HG03439 (cell line): ENCODE results near the gene TNFRSF1A.
"Not testable (repeated sequence)": the region's sequence is repeated elsewhere in the genome, so short reads cannot be mapped to it uniquely, and the experiment has no call there.

Experiments
- ATAC-seq: cut with Tn5 transposase; IDR thresholded peaks from one replicate; pipeline ENCODE4 v1.9.1; 2021; ENCODE audit warnings: mild to moderate bottlenecking, moderate library complexity; ENCODE audit not compliant: unreplicated experiment

Gene TNFRSF1A

GRCh38 chr12:6338536-6338935, 3.3 kb downstream of the TNFRSF1A start:
- not testable (repeated sequence) for ATAC-seq

DNA sequence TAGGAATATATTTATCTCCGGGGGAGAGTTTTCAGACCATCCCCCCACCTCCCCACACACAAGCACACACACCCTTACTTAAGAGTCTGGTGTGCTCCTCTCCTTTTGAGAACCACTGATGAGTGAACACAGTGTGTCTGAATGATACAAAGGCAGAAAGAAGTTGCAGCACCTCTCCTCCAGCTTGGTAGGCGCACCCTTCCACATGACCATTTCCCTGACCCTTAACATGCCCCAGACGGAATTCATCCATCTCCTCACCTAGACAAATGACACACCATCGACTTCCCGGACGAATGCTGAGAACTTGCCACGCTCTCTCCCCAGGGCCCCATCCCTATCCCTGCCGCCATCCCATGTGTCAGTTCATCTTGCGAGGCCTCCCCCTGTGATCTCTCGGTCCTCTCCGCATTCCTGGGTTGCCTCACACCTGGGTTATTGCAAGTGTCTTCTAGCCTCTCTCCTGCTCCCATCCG, 3.9 kb downstream of the TNFRSF1A start:
- no peak for ATAC-seq

DNA sequence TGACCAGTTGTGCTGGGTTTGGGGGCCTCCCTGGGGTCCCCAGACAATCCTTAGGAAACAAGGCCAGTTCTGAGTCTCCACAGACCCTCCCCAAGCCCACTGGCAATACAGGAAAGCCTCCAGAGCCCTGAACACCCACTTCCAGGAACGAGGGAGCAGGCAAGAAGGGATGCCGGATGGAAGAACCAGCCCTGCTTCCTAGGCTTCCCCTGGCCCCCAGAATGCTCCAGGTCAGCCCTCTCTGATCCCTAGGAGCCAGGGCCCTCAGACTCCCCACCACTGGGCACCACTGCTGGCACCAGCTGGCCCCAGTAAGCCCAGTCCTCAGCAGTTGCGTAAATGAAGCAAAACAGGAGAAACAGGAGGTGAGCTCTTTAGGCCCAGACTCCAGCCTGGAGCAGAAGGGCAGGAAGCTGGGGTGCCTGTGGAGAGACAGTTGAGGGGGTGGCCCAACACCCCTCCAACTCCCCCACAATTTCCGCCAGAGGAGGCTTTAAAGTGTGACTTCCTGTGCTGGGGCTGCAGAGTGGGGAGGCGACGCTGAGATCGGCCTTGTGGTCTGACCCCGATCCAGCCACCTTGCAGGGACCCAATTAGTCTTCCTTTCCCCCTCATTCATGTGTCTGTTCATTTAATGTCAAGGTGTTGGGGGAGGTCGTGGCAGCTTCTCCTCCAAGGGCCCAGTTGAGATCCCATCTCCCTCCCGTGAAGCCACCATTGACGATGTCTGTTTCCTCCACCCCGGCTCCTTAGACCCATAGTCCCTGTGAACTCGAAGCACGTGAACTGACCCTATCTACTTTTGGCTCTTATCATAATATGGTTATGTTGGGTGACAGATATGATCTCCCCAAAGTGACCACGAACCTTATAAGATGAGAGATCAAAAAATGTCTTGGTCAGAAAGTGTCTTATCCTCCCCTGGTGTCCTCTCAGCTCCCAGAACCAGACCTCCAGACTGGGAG, 4.7 kb downstream of the TNFRSF1A start:
- no peak for ATAC-seq

DNA sequence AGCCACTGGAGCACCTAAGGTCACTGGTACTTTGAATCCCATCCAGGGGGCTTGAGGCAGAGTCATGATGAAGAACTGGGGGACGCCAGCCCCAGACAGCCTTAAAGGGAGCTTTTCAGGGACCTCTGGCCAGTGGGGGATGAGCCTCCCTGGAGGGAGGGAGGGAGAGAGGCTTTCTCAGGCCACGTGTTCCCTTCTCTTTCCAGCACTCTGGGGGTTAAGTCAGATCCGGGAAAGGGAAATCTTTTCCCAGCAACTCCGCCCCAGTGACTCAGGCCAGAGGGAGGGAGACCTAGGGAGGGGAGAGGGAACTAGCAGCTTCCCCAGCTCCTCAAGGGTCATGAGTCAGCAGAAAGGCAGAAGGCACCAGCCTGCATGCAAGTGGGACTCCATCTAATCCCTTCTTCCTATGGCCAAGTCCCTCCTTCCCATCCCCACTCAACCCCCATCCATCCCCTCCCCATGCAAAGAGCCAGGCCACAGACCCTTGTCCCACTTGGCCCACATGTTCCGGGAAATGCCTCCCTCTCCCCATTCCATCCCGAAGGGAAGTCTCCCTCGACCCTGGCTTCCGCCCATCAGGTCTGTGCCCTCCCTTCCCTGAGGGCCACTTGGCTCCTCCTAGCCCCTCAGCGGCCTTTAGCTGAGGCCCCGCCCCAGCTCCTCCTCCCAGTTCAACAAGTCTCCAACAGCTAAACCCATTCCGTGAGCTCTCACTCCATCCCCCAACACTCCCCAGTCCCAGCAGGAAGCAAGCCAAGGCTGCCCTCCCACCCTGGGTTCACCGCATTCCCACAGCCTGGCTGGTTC, 5.6 kb downstream of the TNFRSF1A start:
- no peak for ATAC-seq

DNA sequence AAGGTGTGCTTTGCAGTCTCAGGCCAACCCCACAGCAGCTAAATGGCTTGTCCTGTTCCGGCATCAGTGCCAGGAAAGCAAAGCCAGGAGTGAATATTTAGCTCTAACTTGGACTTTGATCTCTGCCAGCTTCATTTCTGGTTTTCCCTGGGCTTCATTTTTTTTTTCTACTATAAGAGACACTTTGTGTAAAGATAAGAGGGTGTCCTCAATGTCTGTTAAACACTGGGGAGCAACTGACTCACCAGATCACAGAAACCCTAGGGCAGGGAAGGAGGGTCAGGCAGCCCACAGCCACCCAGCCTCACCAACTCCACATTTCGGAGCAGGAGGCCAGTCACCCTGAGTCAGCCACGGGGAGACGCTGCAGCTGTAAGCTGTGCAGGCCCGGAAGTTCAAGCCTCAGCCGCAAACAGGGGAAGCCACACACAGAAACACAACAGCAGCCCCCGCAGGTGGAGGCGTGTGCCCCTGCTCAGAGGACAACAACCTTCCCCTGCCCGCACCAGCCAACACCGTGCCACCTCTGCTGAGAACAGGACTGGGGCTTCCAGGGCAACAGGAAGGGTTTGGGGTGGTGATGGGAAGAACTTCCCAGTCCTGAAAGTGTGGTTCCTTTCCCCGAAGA, 6.3 kb downstream of the TNFRSF1A start:
- ATAC-seq, result no peak

DNA sequence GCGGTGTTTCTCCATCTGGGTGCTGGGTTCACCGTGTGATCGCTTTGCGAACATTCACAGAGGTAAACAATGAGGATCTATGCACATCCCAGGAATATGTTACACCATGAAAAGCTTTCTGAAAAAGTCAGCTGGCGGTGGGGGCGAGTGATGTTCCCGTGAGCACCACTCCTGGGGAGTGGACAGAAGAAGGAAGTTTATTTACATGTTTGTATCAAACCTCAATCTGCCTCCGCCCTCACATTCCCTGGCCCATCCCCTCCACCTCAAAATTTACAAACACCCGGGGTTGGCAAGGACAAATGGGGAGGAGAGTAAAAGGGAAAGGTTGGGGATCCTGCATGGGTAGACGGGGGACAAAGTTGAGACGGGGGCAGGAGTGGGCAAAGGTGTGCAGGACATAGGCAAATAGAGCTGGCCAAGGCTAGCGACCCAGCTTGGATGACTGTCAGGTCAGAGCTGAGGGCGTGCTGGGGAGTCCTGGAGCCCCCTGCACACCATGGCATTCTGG, 6.9 kb downstream of the TNFRSF1A start:
- ATAC-seq, result no peak

GRCh38 chr12:6334359-6334758, 7.5 kb downstream of the TNFRSF1A start:
- ATAC-seq, result no peak

DNA sequence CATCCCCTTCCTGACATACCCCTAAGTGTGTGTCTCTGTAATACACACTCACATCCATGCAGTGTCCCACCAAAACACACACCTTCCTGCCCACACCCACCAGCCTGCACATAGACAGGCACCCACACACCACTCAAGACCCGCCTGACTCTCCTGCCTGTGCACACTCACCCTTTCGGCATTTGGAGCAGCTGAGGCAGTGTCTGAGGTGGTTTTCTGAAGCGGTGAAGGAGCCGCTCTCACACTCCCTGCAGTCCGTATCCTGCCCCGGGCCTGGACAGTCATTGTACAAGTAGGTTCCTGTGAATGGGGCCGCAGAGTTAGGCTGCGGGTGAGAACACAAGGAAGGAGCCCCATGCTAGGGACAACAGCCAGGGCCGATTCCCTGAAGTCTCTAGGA, 8.3 kb downstream of the TNFRSF1A start:
- no peak for ATAC-seq

DNA sequence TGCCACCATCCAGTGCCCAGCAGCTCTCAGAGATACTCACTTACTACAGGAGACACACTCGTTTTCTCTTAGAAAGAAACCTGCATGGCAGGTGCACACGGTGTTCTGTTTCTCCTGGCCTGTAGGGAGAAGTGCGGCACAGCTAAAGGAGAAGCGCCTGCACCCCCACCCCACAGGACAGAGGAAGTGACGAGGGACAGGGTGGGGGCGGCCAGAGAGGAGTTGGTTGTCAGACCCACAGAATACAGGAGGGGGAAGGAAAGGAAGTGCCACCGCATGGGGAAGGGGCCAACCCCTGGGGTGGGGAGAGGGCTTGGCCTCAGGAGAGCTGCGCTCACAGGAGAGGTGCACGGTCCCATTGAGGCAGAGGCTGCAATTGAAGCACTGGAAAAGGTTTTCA, 8.8 kb downstream of the TNFRSF1A start:
- ATAC-seq, result no peak

DNA sequence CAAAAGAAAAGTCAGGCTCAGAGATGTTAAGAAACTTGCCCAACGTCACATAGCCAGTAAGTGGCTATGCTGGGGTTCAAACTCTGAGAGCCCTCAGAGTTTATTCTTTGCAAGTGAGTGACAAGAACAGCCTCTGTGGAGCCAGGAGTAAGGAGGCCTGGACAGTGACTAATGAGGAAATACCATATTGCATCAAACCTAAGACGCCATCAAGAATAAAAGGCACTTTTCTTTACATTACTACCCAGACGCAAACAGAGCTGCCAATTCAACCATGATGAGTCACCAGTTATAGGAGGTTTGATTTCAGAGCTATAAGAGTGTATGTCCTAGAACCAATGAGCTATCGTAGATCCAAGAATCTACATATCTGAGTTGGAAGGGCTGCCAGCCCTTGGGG, 9.4 kb downstream of the TNFRSF1A start:
- no peak for ATAC-seq

DNA sequence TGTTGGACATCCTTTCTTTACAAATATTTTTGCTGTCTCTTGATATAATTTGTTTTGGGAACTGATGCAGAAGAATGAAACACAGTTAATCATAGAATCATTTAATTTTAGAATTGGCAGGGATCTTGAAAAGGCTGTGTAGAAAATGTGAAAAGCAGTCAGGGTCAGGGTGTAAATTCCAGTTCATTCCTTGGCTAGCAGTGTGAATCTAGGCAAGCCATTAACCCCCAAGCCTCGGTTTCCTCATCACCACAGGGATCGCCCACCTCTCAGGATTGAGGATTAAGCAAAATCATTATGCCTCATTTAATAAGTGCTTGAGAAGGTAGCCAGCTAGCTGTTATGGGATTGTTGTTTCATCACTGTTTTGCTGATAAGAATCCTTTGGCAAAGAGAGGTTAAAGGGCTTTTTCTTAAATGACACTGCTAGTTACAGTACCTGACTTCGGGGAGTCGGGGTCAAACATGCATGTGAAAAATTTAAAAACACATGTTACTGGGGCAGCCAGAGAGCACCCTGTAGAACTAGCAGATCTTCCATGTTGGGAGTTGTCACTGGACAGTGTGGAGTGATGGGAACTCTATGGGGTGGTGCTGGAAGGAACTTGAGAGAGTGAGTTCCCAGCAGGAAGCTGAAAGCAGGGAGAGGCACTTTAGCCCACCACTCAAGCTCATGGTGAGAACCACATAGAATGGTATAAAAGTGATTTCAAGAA, 10.7 kb downstream of the TNFRSF1A start:
- ATAC-seq, result no peak

DNA sequence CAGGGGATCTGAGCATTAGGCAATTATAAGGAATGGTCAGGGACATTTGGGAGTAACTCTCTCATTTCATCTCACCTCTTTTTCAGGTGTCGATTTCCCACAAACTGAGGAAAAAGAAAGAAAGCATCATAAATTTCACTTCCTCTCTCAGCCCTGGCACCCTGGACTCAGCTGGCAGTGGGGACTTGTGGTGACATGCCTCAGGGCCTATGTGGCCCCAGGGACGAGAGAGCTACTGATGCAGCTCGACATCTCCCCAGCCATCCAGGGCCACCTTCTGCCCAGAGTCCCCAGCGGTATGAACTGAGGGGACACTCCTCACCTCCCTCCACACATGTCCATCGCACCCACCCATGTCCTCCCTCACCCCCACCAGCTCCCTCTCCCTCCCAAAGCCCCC, 11.7 kb downstream of the TNFRSF1A start:
- no peak for ATAC-seq

GRCh38 chr12:6329703-6330064, 12.2 kb downstream of the TNFRSF1A start:
- ATAC-seq, result no peak

DNA sequence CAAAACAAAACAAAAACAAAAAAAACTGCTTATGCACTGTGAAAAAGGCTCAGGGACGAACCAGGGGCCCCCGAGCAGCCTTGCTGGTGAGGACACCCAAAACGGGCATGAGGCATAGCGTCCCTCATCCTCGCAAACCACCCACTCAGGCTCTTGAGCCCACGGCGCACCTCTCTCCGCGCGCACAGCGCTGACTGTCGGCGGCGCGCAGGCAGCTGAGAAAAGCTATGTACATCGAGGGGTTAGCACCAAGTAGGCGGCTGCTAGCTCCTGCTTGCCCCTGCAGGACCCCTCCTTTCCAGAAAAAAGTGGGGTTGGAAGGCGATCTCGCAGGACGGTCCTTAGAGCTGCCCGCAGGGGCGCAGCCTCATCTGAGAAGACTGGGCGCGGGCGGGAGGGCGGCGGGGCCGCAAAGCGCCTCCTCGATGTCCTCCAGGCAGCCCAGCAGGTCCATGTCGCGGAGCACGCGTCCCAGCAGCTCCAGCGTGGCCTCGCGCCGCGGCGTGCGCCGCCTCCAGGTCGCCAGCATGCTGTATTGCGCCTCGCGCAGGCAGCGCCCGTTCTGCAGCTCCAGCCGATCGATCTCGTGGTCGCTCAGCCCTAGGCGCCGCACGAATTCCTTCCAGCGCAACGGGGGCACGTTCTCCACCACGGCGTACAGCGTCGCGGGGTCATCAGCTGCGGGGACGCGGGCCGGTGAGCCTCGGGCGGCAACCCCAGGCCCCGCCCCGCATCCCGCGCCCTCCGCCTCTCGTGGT, 12.8 kb downstream of the TNFRSF1A start:
- ATAC-seq, result no peak

DNA sequence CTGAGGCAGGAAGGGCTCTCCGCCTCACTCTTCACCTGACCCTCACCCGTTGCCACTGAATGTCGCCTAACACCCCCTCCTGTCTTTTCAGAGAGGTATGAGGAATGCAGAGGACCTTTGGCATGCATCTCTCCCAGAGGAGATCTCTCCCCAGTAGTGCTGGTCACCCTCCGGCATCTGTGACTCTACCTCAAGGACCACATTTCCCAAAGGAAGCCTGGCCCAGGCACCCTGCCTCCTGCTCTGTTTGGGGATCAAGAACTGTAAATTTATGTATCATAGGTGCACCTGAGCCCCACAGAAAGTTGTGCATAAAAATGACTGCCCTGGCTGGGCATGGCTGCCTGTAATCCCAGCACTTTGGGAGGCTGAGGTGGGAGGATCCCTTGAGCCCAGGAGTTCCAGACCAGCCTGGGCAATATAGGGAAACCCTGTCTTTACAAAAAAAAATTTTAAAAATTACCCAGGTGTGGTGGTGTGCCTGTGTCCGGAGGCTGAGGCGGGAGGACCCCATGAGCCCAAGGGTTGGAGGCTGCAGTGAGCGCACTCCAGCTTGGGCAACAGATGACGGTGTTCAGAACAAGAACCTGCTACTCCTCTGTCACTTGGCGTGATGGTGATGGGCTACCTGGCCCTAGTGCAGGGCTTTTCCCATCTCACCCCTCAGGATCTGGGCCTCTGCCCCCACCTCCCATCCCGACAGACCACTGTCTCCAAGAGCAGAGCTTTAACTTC, 13.7 kb downstream of the TNFRSF1A start:
- no peak for ATAC-seq

GRCh38 chr12:6327229-6328041, 14.4 kb downstream of the TNFRSF1A start:
- no peak for ATAC-seq

DNA sequence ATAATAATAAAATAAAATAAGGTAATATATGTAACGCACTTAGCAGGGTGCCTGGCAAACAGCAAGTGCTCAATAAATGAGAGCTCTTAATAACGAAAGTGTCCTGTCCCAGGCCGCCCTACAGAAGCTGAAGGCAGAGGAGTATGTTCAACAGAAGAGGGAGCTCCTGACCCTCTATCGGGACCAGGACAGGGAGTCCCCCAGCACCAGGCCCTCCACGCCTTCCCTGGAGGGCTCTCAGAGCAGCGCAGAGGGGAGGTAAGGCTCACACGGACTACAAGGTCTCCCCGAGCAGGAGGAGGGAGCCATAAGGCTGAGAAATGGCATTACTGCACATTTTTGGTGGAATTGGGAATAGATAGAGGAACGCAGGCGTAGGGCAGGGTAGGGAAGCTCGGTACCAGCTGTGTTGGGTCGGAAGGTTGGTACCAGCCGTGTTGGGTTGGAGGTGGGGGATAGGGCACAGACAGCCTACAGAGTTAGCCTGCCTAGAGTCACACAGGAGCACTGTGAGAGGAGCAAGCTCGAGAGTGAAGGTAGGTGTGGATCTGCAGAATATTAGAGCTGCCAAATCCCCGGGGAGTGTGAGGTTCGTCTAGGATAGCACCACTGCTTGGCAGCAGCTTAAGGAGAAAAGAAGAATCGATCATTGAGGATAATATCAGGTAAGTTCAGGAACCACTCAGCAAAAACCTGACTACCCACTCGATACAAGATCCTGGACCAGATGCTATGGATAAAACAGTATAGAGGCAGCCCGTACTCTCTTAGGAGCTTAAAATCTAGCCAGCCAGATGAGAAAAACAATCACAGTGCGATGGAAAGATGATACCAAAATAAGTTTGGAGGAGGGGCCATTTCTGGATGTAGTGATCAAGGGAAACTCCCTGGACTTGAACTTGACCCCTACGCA, 15.3 kb downstream of the TNFRSF1A start:
- no peak for ATAC-seq
